Measurements from ENCODE around the gene TCHP. TPM values are rescaled to one million over a fixed set of nuclear protein-coding genes. Genes with fewer than 3 reads are reported as not detected.
"Not testable (repeated sequence)": the region's sequence is repeated elsewhere in the genome, so short reads cannot be mapped to it uniquely, and the experiment has no call there.

TCHP gene, protein sequence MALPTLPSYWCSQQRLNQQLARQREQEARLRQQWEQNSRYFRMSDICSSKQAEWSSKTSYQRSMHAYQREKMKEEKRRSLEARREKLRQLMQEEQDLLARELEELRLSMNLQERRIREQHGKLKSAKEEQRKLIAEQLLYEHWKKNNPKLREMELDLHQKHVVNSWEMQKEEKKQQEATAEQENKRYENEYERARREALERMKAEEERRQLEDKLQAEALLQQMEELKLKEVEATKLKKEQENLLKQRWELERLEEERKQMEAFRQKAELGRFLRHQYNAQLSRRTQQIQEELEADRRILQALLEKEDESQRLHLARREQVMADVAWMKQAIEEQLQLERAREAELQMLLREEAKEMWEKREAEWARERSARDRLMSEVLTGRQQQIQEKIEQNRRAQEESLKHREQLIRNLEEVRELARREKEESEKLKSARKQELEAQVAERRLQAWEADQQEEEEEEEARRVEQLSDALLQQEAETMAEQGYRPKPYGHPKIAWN
- polyA plus RNA-seq (ENCODE audit: insufficient read length) = 25.3 TPM

DNA sequence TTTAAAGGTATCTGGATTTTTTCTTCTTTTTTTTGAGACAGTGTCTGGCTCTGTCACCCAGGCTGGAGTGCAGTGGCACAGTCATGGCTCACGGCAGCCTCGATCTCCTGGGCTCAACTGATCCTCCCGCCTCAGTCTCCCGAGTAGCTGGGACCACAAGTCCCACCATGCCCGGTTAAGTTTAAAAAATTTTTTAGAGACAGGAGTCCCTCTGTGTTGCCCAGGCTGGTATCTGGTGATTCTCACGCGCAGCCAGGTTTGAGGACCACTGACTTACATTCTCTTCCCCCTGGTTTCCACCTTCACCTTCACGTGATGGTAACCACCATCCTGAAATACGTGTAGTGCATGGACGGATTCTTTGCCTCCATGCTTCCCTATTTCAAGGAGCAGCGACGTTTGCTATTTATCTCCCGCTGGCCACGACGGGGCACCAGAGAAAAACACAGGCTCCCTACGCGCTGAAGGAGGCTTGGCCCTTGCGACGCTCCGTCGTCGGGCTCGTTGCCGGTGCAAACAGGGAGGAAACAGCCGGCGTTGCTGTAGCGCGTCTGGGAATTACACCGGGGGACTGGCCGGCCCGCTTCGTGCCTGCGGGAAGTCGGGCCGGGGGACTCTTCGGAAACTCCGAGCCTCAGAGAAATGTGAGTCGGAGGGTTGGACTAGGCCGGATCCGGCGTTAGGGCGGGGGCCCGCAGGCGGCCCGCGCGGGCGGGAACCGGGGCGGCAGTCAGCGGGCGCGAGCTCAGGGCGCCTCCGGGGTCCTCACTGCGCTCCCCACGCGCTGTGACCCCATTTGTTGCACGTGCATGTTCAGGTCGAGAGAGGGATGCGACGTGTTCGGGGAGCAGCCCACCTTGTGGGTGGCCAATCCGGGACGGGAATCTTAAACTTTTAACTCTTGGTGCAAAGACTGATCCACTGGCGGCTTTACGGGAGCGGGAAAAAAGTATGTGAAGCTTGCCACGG lies at the start of gene TCHP:
TCHP (plus strand) TSS at position 492 of the 969 bp plus-strand sequence. CDS start 2,753 bp downstream, outside the sequence.
- peak; percentile 92 for DNase-seq

DNA sequence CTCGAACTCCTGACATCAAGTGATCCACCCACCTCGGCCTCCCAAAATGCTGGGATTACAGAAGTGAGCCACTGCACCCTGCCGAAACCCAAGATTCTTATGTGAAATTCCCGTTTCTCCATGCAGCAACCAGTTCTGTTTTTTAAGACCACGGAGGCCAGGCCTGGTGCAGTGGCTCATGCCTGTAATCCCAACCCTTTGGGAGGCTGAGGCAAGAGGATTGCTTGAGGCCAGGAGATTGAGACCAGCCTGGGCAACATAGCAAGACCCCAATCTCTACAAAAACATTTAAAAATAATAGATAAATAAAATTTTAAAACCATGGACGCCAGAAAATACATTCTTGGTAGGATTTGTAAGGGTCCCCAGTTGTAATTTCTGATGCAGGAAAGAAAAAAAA lies 49.6 kb upstream of the TCHP start:
- not testable (repeated sequence) for DNase-seq

DNA sequence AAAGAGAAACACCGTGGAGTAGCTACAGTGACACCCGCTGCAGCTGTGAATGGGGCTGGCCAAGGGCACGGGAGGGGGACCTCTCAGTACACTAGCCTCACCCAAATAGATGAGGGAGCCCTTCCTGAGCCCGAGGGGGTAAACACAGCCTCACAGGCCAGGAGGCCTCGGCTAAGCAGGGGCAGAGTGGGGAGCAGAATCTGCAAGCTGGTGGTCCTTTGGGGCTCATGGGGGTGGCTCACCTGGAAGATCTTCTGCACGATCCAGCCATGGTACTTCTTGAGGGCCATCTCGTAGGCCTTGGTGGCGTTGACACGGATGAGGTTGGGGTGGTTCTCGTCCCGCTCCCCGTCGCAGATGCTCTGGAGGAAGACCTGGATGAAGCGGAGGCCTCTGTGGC lies 44.7 kb upstream of the TCHP start:
- no peak for DNase-seq

DNA sequence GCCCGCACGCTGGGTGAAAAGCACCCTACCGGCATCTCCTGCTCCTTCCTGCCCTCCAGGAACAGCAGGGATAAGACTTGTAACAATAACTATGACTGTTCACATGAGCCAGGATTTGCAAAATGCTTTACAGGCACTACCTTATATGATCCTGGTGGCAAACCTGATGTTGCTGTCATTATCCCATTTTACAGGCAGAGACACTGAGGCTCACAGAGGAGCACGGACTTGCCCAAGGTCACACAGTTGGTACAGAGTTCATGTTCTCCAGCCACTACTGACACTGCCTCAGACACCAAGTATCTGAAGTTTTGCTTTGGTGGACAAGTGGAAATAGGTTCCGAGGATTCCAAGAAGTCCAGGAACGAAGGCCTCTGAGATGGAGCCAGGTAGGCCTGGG lies 42.4 kb upstream of the TCHP start:
- no peak for DNase-seq

DNA sequence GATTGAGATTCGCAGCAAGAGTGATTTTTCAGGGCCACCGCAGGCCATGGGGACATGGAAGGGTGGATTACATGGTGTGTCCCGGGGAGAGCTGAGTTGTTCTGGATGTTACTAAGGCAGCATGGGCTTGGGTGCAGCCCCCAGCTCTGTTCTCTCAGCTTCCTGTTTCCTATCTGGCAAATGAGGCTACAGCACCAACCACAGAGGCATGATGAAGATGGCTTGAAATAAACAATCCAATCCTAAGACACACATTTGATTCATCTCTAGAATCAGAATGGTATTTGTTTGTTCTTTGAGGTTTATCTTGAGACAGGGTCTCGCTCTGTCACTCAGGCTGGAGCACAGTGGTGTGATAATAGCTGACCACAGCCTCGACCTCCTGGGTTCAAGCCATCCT lies 41.3 kb upstream of the TCHP start:
- DNase-seq = no peak

DNA sequence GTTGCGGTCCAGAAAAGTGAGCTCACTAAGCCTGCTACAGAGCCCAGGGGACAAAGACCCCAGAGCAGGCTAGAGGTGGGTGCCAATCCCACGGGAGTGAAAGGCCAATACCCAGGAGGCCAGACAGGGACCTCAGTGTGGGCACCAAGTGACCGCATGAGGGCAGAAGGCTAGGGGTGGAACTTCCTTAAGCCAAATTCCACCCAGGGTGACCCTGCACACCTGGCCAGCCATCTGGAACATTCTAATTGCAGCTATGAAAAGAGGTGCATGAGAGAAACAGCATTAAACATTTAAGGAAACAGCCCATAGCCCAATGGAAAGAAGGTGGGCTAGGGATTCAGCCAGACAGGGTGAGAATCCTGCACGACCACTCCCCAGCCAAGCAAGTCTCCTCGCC lies 39.1 kb upstream of the TCHP start:
- no peak for DNase-seq

DNA sequence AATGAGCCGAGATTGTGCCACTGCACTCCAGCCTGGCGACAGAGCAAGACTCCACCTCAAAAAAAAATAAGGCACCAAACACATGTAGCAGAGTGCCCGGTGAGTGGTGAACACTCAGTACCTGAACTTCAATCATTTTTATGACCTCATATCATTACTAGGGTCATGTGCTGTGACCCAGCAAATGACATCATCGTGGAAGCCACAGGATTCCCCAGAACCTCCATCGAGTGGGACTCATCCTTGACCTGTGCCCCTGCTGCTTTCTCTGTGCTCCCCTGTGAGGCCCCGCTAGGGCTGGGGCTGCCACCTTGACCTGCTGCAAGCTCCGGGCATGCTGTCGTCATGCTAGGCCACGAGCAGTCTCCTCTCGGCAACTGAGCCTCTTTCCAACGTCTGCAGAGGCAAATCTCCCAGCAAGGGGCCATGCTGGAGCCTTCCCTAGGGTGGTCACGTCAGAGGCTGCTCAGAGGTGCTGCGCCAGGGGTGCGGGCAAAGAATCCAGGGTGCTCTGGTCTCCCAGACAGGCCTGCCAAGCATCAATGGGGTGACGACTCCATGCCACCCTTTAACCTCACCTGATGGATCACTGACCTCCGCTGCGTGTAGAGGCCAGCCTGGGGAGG lies 38.3 kb upstream of the TCHP start:
- DNase-seq = no peak

DNA sequence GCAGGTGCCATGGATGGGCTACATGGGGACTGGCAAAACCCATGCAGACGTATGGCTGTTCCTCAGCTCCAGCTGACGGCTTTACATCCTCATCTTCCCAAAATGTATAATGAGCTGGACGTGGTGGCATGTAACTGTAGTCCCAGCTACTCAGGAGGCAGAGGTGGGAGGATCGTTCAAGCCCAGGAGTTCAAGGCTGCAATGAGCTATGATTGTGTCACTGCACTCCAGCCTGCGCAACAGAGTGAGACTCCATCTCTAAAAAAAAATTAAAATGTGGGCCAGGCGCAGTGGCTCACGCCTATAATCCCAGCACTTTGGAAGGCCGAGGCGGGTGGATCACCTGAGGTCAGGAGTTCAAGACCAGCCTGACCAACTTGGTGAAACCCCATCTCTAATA lies 37.6 kb upstream of the TCHP start:
- DNase-seq = not testable (repeated sequence)

DNA sequence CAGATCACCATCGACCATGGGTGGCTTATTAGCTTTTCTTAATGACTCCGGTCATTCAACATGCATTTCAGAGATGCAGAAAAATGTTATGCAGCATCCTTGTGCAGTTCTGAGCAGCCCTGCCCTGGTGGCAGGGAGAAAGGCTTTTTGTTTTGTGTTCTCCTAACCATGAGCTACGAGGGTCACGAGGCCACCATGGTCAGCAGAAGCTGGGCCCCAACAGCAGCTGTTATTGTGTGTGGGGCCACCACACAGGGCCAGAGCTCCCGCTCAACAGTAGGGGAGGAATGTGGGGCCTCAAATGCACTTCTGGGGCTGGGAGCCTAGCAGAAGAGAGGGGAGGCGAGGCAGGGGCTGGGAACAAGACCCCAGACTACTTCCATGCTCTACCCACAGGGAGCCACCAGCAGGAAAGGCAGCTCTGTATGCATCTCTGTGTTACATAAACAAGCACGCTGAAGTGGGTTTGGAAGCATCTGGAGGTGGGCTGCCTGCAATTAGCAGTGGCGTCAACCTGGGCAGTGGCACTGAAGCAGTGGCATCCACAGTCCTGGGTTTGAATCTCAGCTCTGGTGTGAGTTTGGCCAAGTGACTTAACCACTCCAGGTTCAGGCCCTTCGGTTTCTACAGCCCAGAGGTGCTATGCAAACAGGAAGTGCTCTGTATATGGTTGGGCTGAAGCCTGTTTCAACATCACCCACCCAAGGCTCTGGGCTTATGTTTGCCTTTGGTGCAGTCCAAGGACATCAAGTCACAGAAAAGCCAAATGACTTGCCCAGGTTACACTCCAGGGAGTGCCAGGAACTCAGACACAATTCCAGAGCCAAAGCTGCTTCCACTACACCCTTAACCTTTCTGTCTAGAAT lies 36.0 kb upstream of the TCHP start:
- DNase-seq = no peak

DNA sequence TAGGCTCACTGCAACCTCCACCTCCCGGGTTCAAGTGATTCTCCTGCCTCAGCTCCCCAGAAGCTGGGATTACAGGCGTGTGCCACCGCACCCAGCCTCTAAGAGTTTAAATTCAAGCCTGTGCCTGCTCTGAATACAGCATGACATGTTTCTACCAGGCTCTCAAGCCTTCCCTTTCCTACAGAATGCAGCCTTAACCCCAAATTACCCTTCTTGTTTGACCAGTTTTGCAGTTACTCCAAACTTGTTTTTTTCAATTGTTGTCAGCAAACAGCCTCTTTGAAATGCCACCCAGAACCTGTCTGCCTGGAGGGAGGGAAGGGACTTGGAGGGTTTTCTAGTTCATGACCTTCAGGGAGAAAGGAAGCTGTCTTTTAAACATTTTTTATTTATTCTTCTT lies 35.2 kb upstream of the TCHP start:
- DNase-seq = no peak

DNA sequence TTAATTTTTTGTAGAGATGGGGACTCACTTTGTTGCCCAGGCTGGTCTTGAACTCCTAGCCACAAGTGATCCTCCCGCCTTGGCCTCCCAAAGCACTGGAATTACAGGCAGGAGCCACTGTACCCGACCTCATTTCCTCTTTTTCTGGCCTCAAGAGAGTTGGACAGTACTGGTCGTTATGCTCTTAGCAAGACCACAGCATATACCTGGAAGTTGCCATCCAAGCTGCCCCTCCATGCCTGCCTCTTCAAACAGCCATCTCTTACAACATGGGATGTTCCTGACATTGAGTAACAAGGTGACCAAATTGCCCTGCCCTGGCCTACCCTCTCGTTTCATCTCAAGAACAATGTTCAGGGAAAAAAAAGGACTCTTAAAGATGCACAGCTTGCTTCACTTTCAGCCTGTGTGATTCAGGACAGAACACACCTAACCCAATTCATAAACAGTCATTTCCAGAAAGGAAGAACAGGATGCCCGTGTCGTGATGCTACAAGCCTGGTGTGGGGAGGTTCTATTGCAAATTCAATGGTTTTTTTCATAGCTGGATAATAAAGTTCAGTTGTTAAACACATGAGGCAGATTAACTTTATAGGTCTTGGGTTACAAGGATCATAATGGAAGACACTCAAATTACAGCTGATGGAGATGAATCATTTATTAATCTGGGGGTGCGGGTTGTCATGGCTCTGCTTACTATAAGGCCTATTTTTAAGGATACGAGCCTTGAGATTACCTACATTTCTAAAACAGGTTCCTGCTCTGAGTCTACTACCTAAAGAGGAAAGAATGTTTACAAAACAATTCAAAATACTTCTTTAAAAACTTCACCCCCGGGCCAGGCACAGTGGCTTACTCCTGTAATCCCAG lies 31.7 kb upstream of the TCHP start:
- DNase-seq = no peak

DNA sequence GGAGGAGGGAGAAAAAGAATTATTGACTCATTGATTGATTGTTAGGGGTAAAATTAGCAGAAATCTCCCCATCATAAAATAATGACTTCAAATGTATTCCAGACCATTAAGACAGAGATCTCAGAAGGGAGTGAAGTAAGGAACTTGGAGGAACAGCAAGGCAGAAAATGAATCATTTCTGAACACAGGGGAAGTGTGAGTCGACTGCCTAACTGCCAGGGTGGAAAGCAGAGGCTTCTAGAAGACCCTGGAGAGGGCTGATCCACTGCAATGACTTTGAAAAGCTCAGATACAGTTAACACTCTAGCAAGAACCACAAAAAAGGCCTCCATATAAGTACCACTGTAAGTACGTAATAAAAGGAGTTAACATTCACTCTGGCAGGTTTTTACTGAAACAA lies 29.4 kb upstream of the TCHP start:
- DNase-seq = no peak

DNA sequence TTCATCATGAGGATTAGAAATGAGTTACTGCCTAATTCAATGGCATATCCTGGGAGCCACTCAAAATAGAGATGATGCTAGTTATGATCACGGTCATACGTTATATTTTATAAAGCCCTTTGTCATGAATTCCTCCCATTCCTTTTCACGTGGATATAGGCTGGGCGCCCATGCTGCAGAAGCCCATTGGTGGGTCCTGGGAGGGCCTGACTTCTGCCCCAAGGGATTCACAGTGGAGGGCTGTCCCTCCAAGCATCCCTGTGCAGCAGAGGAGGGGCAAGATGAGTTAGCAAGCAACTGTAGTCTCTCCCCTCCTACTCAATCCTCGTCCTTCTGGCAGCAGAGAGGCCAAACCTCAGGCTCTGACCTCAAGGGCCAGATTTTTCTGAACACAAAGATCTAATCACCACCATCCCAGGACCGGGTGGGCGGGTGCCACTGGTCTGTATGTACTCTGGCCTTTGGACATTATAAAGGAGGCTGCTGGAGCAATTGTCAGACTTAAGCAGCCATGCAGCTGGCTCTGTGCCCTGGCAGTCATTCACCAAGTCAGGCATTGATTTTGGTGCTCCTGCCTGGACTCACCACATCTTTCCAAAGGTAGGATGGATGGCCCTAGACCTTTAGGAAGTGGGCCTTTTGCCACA lies 28.3 kb upstream of the TCHP start:
- no peak for DNase-seq

DNA sequence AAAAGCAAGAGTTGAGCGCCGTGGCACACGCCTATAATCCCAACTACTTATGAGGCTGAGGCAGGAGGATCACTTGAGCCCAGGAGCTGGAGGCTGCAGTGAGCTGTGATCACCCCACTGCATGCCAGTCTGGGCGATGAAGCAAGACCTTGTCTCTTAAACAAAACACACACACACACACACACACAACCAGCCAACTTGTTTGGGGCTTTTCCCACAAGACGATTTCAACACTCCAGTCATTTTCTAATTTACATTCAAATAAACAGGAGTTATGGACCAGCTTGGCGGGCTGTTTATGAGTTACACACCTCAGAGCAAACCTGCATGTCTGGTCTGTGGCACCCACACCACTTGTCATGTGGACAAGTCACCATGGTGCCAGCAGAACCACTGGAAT lies 26.4 kb upstream of the TCHP start:
- DNase-seq = no peak

DNA sequence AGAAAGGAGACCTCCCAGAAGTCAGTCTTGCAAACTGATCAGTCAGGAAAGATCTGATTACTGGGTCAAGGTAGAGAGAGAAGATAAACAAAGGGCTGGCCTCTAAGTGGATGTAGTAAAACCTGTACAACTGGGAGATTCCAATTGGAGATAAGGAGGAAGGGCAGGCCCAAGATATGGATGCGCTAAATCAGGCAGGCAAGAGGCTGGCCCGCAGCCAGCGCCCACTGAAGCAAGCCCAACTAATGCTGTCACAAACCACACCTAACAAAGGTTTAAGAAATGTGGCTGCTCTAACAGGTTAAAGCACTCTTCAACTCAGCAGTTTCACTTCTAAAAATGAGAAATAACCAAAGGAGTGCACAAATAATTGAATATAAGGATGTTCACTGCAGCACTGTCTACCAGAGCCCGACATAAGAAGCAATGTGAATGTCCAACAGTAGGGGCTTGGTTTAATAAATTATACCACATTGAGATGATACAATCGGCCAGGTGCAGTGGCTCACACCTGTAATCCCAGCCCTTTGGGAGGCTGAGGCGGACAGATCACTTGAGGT lies 24.4 kb upstream of the TCHP start:
- no peak for DNase-seq

DNA sequence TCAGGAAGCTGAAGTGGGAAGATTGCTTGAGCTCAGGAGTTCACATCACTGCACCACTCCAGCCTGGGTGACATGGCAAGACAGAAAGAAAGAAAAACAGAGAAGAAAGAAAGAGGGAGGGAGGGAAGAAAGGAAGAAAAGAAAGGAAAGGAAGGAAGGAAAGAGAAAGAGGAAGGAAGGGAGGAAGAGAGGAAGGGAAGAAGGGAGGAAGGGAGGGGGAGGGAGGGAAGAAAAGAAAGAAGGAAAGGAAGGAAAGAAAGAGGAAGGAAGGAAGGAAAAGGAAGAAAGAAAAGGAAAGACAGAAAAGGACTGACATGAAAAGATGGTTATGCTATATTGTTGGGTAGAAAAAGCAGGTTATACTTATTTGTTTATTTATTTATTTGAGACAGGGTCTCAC lies 23.7 kb upstream of the TCHP start:
- DNase-seq = no peak

DNA sequence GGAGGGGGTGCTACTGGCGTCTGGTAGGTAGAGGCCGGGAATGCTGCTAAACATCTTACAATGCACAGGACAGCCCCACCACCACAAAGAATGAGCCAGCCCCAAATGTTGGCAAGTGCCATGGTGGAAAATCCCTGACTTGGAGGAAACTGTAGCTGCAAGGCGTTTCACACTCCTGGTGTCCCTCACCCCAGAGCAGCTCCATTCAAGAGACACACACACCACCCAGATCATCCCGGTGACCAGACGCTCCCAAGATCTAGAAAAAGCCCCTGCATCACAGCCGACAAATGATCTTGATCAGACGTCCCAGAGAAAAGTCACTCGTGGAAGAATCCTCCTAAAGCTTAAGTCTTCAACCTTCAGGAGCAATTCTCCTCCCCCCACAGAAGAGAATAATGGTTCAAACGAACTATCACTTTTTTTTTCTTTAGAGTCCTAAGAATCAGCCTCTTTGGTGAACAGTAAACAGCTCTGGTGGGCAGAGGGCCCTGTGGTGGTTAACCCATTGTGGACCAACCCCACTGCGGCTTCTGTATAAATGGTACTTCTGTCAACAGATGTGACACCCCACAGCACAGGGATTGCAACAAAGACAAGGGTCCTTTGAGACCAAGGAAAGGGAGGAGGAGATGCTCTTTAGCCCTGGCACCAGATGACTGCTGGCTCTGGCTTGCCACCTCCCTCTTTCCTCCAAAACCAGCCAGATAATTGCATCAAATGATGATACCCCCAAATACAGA lies 22.4 kb upstream of the TCHP start:
- no peak for DNase-seq

DNA sequence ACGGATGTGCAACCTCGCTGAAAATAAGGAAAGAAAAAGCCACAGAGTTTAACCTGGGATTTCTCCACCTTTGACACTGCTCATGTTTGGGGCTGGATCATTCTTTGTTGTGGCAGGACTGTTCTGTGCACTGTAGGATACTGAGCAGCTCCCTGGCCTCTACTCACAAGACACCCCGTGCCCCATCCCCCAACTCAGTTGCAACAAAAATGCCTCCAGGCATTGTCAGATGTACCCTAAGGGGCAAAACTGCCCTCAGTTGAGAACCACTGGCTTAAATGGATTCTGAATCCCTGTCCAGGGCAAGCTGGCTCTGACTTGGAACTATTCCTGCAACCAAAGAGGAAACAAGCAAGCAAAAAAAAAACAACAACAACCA lies 21.8 kb upstream of the TCHP start:
- no peak for DNase-seq

DNA sequence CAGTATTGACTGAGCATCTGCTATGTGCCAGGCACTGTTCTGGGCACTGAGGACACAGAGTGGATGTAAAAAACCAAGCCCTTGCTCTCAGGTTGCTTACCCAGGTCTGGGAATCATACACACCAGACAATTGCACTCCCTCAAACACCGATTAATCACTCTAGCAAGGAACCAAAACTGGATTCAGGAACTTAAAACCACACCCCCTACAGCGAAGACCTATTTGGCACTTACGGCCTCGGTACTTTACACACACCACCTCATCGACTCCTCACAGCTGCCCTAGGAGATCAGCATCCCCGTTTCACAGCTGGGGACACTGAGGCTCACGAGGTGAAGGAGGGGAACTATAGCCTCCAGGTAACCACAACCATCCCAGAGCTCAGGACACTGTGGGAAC lies 21.3 kb upstream of the TCHP start:
- DNase-seq = no peak
